ENCODE data around the gene PSMD2. TPM values are rescaled to one million over a fixed set of nuclear protein-coding genes. Genes with fewer than 3 reads are reported as not detected.

PSMD2 gene
- polyA plus RNA-seq, 3 donors = 138 to 186 (median 167) TPM

- no peak overlapping the region for H2AFZ ChIP-seq (ENCODE audit: insufficient read depth, low read depth, low read length, poor library complexity, severe bottlenecking)
- Mint-ChIP-seq H3K4me3 (no peak overlapping the region), H3K9me3 (no peaks in the 10 kb centered on the region), H3K4me1 (peaks cover 51% of the 10 kb centered on the region), H3K36me3 (peaks cover 58 to 61% of the 10 kb centered on the region in 2 donors), H3K27me3 (ENCODE audit: low read depth in 3 of 3) (peaks cover 1 to 14% (median 10%) of the 10 kb centered on the region in 3 donors), H3K27ac (peak overlapping the region in 3 of 7 donors; percentile 53 to 97 (median 65))
- 92% methylated on average over 5 of the region's 7 CpGs for WGBS (ENCODE audit: insufficient coverage)
- H3K9me3 ChIP-seq (replicated peaks in 1 of 2; ENCODE audit: control insufficient read depth in 1 of 2, insufficient read depth in 1 of 2, low read length in 2 of 2) = no peaks in the 10 kb centered on the region
- peaks cover 0 to 4% of the 10 kb centered on the region in 2 donors for H3K27me3 ChIP-seq (ENCODE audit: control insufficient read depth in 2 of 2, insufficient read depth in 2 of 2, low read length in 2 of 2)
- H3K4me1 ChIP-seq (ENCODE audit: control insufficient read depth in 1 of 2, insufficient read depth in 2 of 2, low read length in 2 of 2) = peaks cover 36 to 44% of the 10 kb centered on the region in 2 donors
- H4K20me1 ChIP-seq (ENCODE audit: insufficient read depth, low read length) = peaks cover 48% of the 10 kb centered on the region
- TF ChIP-seq CTCF (IDR thresholded peaks at IDR 0.05) = no peak
- no peak overlapping the region for H3K4me3 ChIP-seq (replicated peaks in 1 of 3; ENCODE audit: low read depth in 2 of 3, low read length in 3 of 3)
- no peak overlapping the region for H3K4me2 ChIP-seq (replicated peaks; ENCODE audit: extremely low read depth, low read length, poor library complexity, severe bottlenecking)
- no peak for DNase-seq
- no peak overlapping the region for H3K9ac ChIP-seq (ENCODE audit: insufficient read depth, low read length, poor library complexity, severe bottlenecking)
- H3K79me2 ChIP-seq (ENCODE audit: insufficient read depth, low read length) = peaks cover 22% of the 10 kb centered on the region
- H3K36me3 ChIP-seq (replicated peaks in 1 of 2; ENCODE audit: control insufficient read depth in 1 of 2, insufficient read depth in 2 of 2, low read length in 2 of 2) = peaks cover 38 to 43% of the 10 kb centered on the region in 2 donors
- intact Hi-C loops (cut with micrococcal nuclease) = no loop called here
- H3K27ac ChIP-seq (ENCODE audit: low read depth in 1 of 2, low read length in 2 of 2) = no peak overlapping the region
These were observed 38.9 kb downstream of the PSMD2 start for GRCh38 chr3:184337981-184338380.

GRCh38 chr3:184338511-184338945 is 39.5 kb downstream of the PSMD2 start:
- Histone ChIP-seq H3K9me3 (replicated peaks in 1 of 2; ENCODE audit: control insufficient read depth in 1 of 2, insufficient read depth in 1 of 2, low read length in 2 of 2) (no peaks in the 10 kb centered on the region), H2AFZ (ENCODE audit: insufficient read depth, low read depth, low read length, poor library complexity, severe bottlenecking) (no peak overlapping the region), H3K27ac (ENCODE audit: low read depth in 1 of 2, low read length in 2 of 2) (no peak overlapping the region), H3K4me1 (ENCODE audit: control insufficient read depth in 1 of 2, insufficient read depth in 2 of 2, low read length in 2 of 2) (peaks cover 36 to 44% of the 10 kb centered on the region in 2 donors), H3K36me3 (replicated peaks in 1 of 2; ENCODE audit: control insufficient read depth in 1 of 2, insufficient read depth in 2 of 2, low read length in 2 of 2) (peaks cover 38 to 43% of the 10 kb centered on the region in 2 donors), H3K27me3 (ENCODE audit: control insufficient read depth in 2 of 2, insufficient read depth in 2 of 2, low read length in 2 of 2) (peaks cover 0 to 4% of the 10 kb centered on the region in 2 donors), H3K79me2 (ENCODE audit: insufficient read depth, low read length) (peaks cover 22% of the 10 kb centered on the region), H3K4me3 (replicated peaks in 1 of 3; ENCODE audit: low read depth in 2 of 3, low read length in 3 of 3) (no peak overlapping the region), H4K20me1 (ENCODE audit: insufficient read depth, low read length) (peaks cover 48% of the 10 kb centered on the region), H3K4me2 (replicated peaks; ENCODE audit: extremely low read depth, low read length, poor library complexity, severe bottlenecking) (no peak overlapping the region), H3K9ac (ENCODE audit: insufficient read depth, low read length, poor library complexity, severe bottlenecking) (no peak overlapping the region)
- Mint-ChIP-seq H3K4me1 (peaks cover 51% of the 10 kb centered on the region), H3K4me3 (no peak overlapping the region), H3K36me3 (peaks cover 58 to 59% of the 10 kb centered on the region in 2 donors), H3K9me3 (peaks cover 0 to 1% (median 0%) of the 10 kb centered on the region in 7 donors), H3K27me3 (ENCODE audit: low read depth in 3 of 3) (peaks cover 1 to 14% (median 10%) of the 10 kb centered on the region in 3 donors), H3K27ac (peak overlapping the region in 2 of 7 donors; percentile 15 to 53)
- intact Hi-C loops (cut with micrococcal nuclease) = no loop called here
- no peak for DNase-seq
- 51% methylated on average over 37 of the region's 37 CpGs for WGBS (ENCODE audit: insufficient coverage)
- TF ChIP-seq CTCF (IDR thresholded peaks at IDR 0.05) = no peak
